Liver (tissue), 9 donors: Measurements from ENCODE around the gene SGMS1. TPM values are rescaled to one million over a fixed set of nuclear protein-coding genes. Genes with fewer than 3 reads are reported as not detected.

Experiments used
- DNase-seq: peaks from one replicate; pipeline ENCODE4 v3.0.0-alpha.2; 2017; ENCODE audit warnings: low spot score
- H3K27ac ChIP-seq, 2 donors: one replicate each; pipeline ENCODE4 v1.7.0; 2013; ENCODE audit warnings: inconsistent platforms in 2 of 2, low read length in 2 of 2, control low read depth in 1 of 2, low read depth in 1 of 2, mild to moderate bottlenecking in 1 of 2
- H3K27me3 ChIP-seq, 4 donors: one replicate each; pipeline versions ENCODE4 v1.6.1 to v1.7.0; 2013; ENCODE audit warnings: low read length in 3 of 4, inconsistent platforms in 1 of 4, mild to moderate bottlenecking in 1 of 4, moderate library complexity in 1 of 4; ENCODE audit not compliant: control insufficient read depth in 4 of 4, insufficient read depth in 4 of 4
- H3K36me3 ChIP-seq, 4 donors: one replicate each; pipeline versions ENCODE4 v1.6.1 to v1.7.0; 2013; ENCODE audit warnings: low read length in 3 of 4, mild to moderate bottlenecking in 3 of 4, low read depth in 1 of 4, moderate library complexity in 1 of 4; ENCODE audit not compliant: control insufficient read depth in 4 of 4, insufficient read depth in 3 of 4
- H3K4me1 ChIP-seq, 4 donors: one replicate each; pipeline versions ENCODE4 v1.6.1 to v1.7.0; 2013; ENCODE audit warnings: low read length in 3 of 4, mild to moderate bottlenecking in 3 of 4, moderate library complexity in 1 of 4; ENCODE audit not compliant: control insufficient read depth in 4 of 4, insufficient read depth in 4 of 4
- H3K4me3 ChIP-seq, 3 donors: one replicate each; pipeline versions ENCODE4 v1.6.1 to v1.7.0; 2013; ENCODE audit warnings: low read length in 3 of 3, control low read depth in 1 of 3, low read depth in 1 of 3, mild to moderate bottlenecking in 1 of 3
- H3K9ac ChIP-seq, 2 donors: one replicate each; pipeline ENCODE4 v1.7.0; 2013; ENCODE audit warnings: low read length in 2 of 2, mild to moderate bottlenecking in 2 of 2, moderate library complexity in 2 of 2, control low read depth in 1 of 2, low read depth in 1 of 2
- H3K9me3 ChIP-seq, 4 donors: one replicate each; pipeline versions ENCODE4 v1.6.1 to v1.7.0; 2013; ENCODE audit warnings: low read length in 3 of 4; ENCODE audit not compliant: control insufficient read depth in 4 of 4
- ATF3 ChIP-seq: IDR thresholded peaks from 2 replicates; pipeline ENCODE4 v1.6.1; 2016; ENCODE audit warnings: antibody characterized with exemption
- CTCF ChIP-seq: fragments of 150-350 bp; IDR thresholded peaks from 2 replicates; pipeline ENCODE4 v1.5.1; 2017; ENCODE audit warnings: improper control_type of control experiment, low read depth, low read length; ENCODE audit not compliant: missing input control
- EGR1 ChIP-seq, 2 donors: IDR thresholded peaks; 2 replicates each; pipeline ENCODE4 v1.6.1; 2016 to 2018; ENCODE audit warnings: antibody characterized with exemption in 2 of 2, low read depth in 2 of 2
- FOXA1 ChIP-seq: IDR thresholded peaks from 2 replicates; pipeline ENCODE4 v1.6.1; 2016; ENCODE audit warnings: antibody characterized with exemption
- FOXA2 ChIP-seq: IDR thresholded peaks from 2 replicates; pipeline ENCODE4 v1.6.1; 2016; ENCODE audit warnings: antibody characterized with exemption
- GABPA ChIP-seq, 2 donors: IDR thresholded peaks in 1 of 2; conservative IDR thresholded peaks in 1 of 2; 2 replicates each; pipeline ENCODE4 v1.6.1; 2016; ENCODE audit warnings: antibody characterized with exemption in 2 of 2, mild to moderate bottlenecking in 1 of 2, moderate library complexity in 1 of 2
- HNF4A ChIP-seq, 2 donors: conservative IDR thresholded peaks; 2 replicates each; pipeline ENCODE4 v1.6.1; 2016; ENCODE audit warnings: antibody characterized with exemption in 2 of 2, mild to moderate bottlenecking in 2 of 2
- HNF4G ChIP-seq: IDR thresholded peaks from 2 replicates; pipeline ENCODE4 v1.6.1; 2016; ENCODE audit warnings: antibody characterized with exemption
- JUND ChIP-seq, 2 donors: IDR thresholded peaks; 2 replicates each; pipeline ENCODE4 v1.6.1; 2016; ENCODE audit warnings: antibody characterized with exemption in 2 of 2
- MAX ChIP-seq: IDR thresholded peaks from 2 replicates; pipeline ENCODE4 v1.6.1; 2016; ENCODE audit warnings: antibody characterized with exemption
- NR2F2 ChIP-seq: IDR thresholded peaks from 2 replicates; pipeline ENCODE4 v1.6.1; 2016; ENCODE audit warnings: antibody characterized with exemption
- RAD21 ChIP-seq, 2 donors: IDR thresholded peaks; 2 replicates each; pipeline ENCODE4 v1.6.1; 2016; ENCODE audit warnings: antibody characterized with exemption in 2 of 2, mild to moderate bottlenecking in 2 of 2
- REST ChIP-seq: IDR thresholded peaks from 2 replicates; pipeline ENCODE4 v1.6.1; 2016; ENCODE audit warnings: antibody characterized with exemption, mild to moderate bottlenecking
- RXRA ChIP-seq, 2 donors: IDR thresholded peaks; 2 replicates each; pipeline ENCODE4 v1.6.1; 2017 to 2018; ENCODE audit warnings: antibody characterized with exemption in 2 of 2, mild to moderate bottlenecking in 1 of 2
- SP1 ChIP-seq: IDR thresholded peaks from 2 replicates; pipeline ENCODE4 v1.6.1; 2018; ENCODE audit warnings: antibody characterized with exemption, mild to moderate bottlenecking
- TAF1 ChIP-seq: conservative IDR thresholded peaks from 2 replicates; pipeline ENCODE4 v1.6.1; 2016; ENCODE audit warnings: antibody characterized with exemption, mild to moderate bottlenecking
- YY1 ChIP-seq: IDR thresholded peaks from 2 replicates; pipeline ENCODE4 v1.6.1; 2016; ENCODE audit warnings: antibody characterized with exemption, mild to moderate bottlenecking
- ZBTB33 ChIP-seq: IDR thresholded peaks from 2 replicates; pipeline ENCODE4 v1.6.1; 2016; ENCODE audit warnings: antibody characterized with exemption
- WGBS: extraction: QIAGEN DNeasy Blood & Tissue Kit; methylation state at CpG from one replicate; pipeline ENCODE4 v1.1.7; 2013; 5-methylcytosine and 5-hydroxymethylcytosine counted together
- polyA plus RNA-seq, 2 donors: library from polyadenylated mRNA; stranded (reverse) in 1 of 2; unstranded in 1 of 2; fragments of 200-250 nt in 1 of 2; fragments of >200 nt in 1 of 2; fragmentation: Nextera tagmentation in 1 of 2; extraction: Ambion mirVana in 1 of 2; gene quantifications; one replicate each; pipeline versions ENCODE4 v1.2.1 to v1.2.3, GENCODE V29; 2013 to 2015
- total RNA-seq, 2 donors: library from RNA; depleted of rRNA; stranded (reverse); fragments of >200 nt; gene quantifications; one replicate each; pipeline ENCODE4 v1.2.3, GENCODE V29; 2014
- donor health status: healthy.
- donor health status: healthy.
- donor health status: healthy.
- donor health status: healthy.
- donor health status: healthy.

SGMS1 gene
- total and polyA plus RNA-seq, 4 donors: 6.8 to 98.2 (median 21.1) TPM

GRCh38 chr10:50506861-50507573 lies 116.7 kb downstream of the SGMS1 start:
- Histone ChIP-seq H3K27ac (no peak overlapping the region), H3K36me3 (no peaks in the 10 kb centered on the region), H3K4me3 (no peak overlapping the region), H3K9me3 (no peaks in the 10 kb centered on the region), H3K27me3 (no peaks in the 10 kb centered on the region), H3K4me1 (peaks cover 0 to 26% (median 1%) of the 10 kb centered on the region in 4 donors), H3K9ac (no peak overlapping the region)
- no peak for DNase-seq
- TF ChIP-seq NR2F2: no peak
- TF ChIP-seq FOXA2: no peak
- TF ChIP-seq TAF1: no peak
- TF ChIP-seq FOXA1: no peak
- no peak for TF ChIP-seq HNF4A (conservative IDR thresholded peaks at IDR 0.05)
- no peak for TF ChIP-seq GABPA (IDR thresholded peaks at IDR 0.05 in 1 of 2, conservative IDR thresholded peaks at IDR 0.05 in 1 of 2)
- no peak for TF ChIP-seq ATF3
- TF ChIP-seq RAD21 (IDR thresholded peaks at IDR 0.05): no peak
- TF ChIP-seq YY1: no peak
- TF ChIP-seq EGR1 (IDR thresholded peaks at IDR 0.05; ENCODE audit: low read depth in 2 of 2): no peak
- TF ChIP-seq SP1: no peak
- TF ChIP-seq MAX: no peak
- TF ChIP-seq HNF4G: no peak
- TF ChIP-seq REST: no peak
- no peak for TF ChIP-seq CTCF
- no peak for TF ChIP-seq RXRA (IDR thresholded peaks at IDR 0.05)
- no peak for TF ChIP-seq JUND (IDR thresholded peaks at IDR 0.05)
- TF ChIP-seq ZBTB33: no peak
- WGBS: 90% methylated on average over 5 of the region's 5 CpGs
